Mucosa of descending colon (tissue), 3 donors: ENCODE results near the gene SLC12A6. TPM values are rescaled to one million over a fixed set of nuclear protein-coding genes. Genes with fewer than 3 reads are reported as not detected.
A peak's percentile ranks its signal among the peaks of the same experiment; 100 is the strongest.

Source experiments
- ATAC-seq: fragments of 200-7000 bp; cut with Tn5 transposase; one replicate; pipeline ENCODE4 v1.9.1; 2020; ENCODE audit warnings: mild to moderate bottlenecking, moderate library complexity
- DNase-seq, 3 donors: peaks; one replicate each; pipeline ENCODE4 v3.0.0-alpha.2; 2020
- H3K36me3 ChIP-seq: fragments of 200-600 bp; one replicate; pipeline ENCODE4 v1.8.0; 2021; ENCODE audit warnings: low read depth, mild to moderate bottlenecking
- H3K4me1 ChIP-seq: fragments of 200-600 bp; one replicate; pipeline ENCODE4 v1.8.0; 2021; ENCODE audit warnings: low read depth, mild to moderate bottlenecking
- H3K4me3 ChIP-seq: fragments of 200-600 bp; one replicate; pipeline ENCODE4 v1.8.0; 2021; ENCODE audit warnings: mild to moderate bottlenecking
- H3K9me3 ChIP-seq: fragments of 200-600 bp; one replicate; pipeline ENCODE4 v1.8.0; 2021; ENCODE audit warnings: mild to moderate bottlenecking
- CTCF ChIP-seq: fragments of 200-600 bp; IDR thresholded peaks from one replicate; pipeline ENCODE4 v1.8.0; 2022; ENCODE audit warnings: antibody characterized with exemption, mild to moderate bottlenecking
- intact Hi-C, 2 donors: fragments of 100-400 bp; cut with DNase I in 1 of 2; cut with micrococcal nuclease in 1 of 2; formaldehyde crosslinking; loops; one replicate each; pipeline versions ENCODE4 v1.11.0 to v1.11.1; 2022; cut with DNase I, micrococcal nuclease
- total RNA-seq, 3 donors: library from RNA; stranded (reverse); fragmentation: NEBNext Ultra II Directional in 2 of 3; extraction: Animal tissue kit (Norgen Biotek cat#: 25700) in 2 of 3; gene quantifications; one replicate each; pipeline versions ENCODE4 v1.2.1 to v1.2.4, GENCODE V29; 2021 to 2023
- donor health status: DM: no; HTN: no; CAD: no; lungs with moderate emphysema.
- donor health status: DM: no; HTN: no; CAD: no.
- donor health status: DM: no; HTN: yes; CAD: no.

The SLC12A6 gene
- total RNA-seq, 3 donors from 2014 or later: 17.7 to 26.2 (median 23.2) TPM

- peaks cover 6% of the 10 kb centered on the region for H3K4me1 ChIP-seq
- TF ChIP-seq CTCF: no peak
- no peaks in the 10 kb centered on the region for H3K36me3 ChIP-seq
- peak overlapping the region; percentile 77 for H3K4me3 ChIP-seq
- peak in 2 of 3 donors; percentile 25 to 43 for DNase-seq
- intact Hi-C loops: loop anchor here in 1 of 2 donors (5.0 kb wide), 1 partner anchor 122 kb away; the partner anchor contains the start of genes EMC7 and PGBD4
- no peaks in the 10 kb centered on the region for H3K9me3 ChIP-seq
- no peak for ATAC-seq
These were observed 113.5 kb downstream of the SLC12A6 start for GRCh38 chr15:34223904-34224596.

- no peak for TF ChIP-seq CTCF
- Histone ChIP-seq H3K9me3 (no peaks in the 10 kb centered on the region), H3K4me3 (no peak overlapping the region), H3K36me3 (no peaks in the 10 kb centered on the region), H3K4me1 (no peaks in the 10 kb centered on the region)
- ATAC-seq: no peak
- intact Hi-C loops: loop anchor here (10.0 kb wide), 2 partner anchors 113 to 153 kb away; partner anchors contain the start of genes EMC7 (in 1 of the 2) and PGBD4 (in 1 of the 2)
- no peak for DNase-seq
These were observed 119.9 kb downstream of the SLC12A6 start for GRCh38 chr15:34217587-34218225.

DNA sequence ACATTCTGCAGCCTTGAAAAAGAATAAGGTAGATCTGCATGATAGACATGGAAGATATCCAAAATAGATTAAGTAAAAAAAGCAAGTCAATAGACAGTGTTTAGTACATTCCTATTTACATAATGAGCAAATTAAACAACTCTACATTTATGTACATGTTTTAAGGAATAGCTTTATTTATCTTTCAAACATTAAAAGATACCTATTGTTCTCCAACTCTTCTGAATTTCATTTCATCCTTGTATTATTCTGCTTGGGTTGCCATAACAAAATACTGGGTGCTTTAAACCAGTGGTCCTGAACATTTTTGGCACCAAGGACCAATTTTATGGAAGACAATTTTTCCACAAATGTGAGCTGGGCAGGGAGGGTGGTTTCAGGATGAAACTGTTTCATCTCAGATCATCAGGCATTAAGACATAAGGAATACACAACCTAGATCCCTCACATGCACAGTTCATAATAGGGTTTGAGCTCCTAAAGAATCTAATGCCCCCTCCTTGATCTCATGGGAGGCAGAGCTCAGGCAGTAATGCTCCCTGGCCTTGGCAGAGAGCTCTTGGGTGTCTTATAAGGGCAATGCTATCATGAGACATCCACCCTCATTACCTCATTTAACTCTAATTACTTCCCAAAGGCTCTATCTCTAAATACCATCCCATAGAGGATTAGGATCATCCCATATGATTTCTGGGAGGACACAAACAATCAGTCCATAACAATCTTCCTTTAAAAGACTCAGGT is 120.9 kb downstream of the SLC12A6 start:
- H3K4me3 ChIP-seq: no peak overlapping the region
- ATAC-seq (no peak), DNase-seq (no peak)
- no peaks in the 10 kb centered on the region for H3K4me1 ChIP-seq
- TF ChIP-seq CTCF: no peak
- H3K36me3 ChIP-seq: no peaks in the 10 kb centered on the region
- H3K9me3 ChIP-seq: no peaks in the 10 kb centered on the region
- intact Hi-C loops: loop anchor here (10.0 kb wide), 2 partner anchors 112 to 152 kb away; partner anchors contain the start of genes EMC7 (in 1 of the 2) and PGBD4 (in 1 of the 2)

DNA sequence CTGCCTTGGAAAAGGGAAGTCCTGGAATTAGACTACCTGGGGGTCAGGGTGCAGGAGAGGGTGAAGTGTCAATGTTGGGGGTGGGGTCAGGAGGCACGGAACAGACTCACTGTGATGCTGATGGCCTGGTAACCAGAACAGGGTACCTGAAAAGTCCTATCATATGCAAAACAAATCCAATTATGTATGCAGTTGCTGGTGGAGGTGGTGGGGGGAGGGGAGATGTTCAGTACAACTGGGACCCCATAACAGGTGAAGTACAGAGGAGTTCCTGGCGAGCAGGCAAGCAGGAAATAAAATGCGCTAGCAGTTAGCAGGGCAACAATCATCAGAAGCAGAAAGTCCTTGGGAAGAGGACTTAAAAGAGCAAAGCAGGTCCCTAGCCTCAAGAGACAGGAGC is 123.4 kb downstream of the SLC12A6 start:
- intact Hi-C loops: loop anchor here (5.0 to 10.0 kb wide), 3 partner anchors 109 to 152 kb away; partner anchors contain the start of genes EMC7 (in 1 of the 2) and PGBD4 (in 1 of the 2)
- no peak for DNase-seq
- no peak for ATAC-seq

More for the DNA sequence above, 123.4 kb downstream of the SLC12A6 start:
- H3K36me3 ChIP-seq: no peaks in the 10 kb centered on the region
- TF ChIP-seq CTCF: no peak
- no peaks in the 10 kb centered on the region for H3K9me3 ChIP-seq
- no peak overlapping the region for H3K4me3 ChIP-seq
- no peaks in the 10 kb centered on the region for H3K4me1 ChIP-seq
